CD4-positive, alpha-beta T cell treated with Interleukin-6 for 4 hours (primary cell): ENCODE data around the gene FAM32A.

Experiments
- DNase-seq: peaks from one replicate; pipeline ENCODE4 v3.0.0-alpha.2; 2020; ENCODE audit warnings: mixed read lengths

Gene FAM32A

GRCh38 chr19:16185123-16185767 is at the start of gene FAM32A:
FAM32A (plus strand) TSS chr19:16185410; CDS start chr19:16185443, 33 bp downstream.
- DNase-seq: peak; percentile 99

- no peak for DNase-seq
These were observed 49.6 kb upstream of the FAM32A start for GRCh38 chr19:16135430-16136127.

GRCh38 chr19:16136185-16136999 is 48.8 kb upstream of the FAM32A start:
- DNase-seq: no peak

GRCh38 chr19:16139752-16140151 is 45.5 kb upstream of the FAM32A start:
- DNase-seq: no peak

- no peak for DNase-seq
These were observed 44.2 kb upstream of the FAM32A start for GRCh38 chr19:16141043-16141442.

GRCh38 chr19:16142032-16142580 is 43.1 kb upstream of the FAM32A start:
- DNase-seq: no peak

GRCh38 chr19:16143399-16144215 is 41.6 kb upstream of the FAM32A start, which contains the start of gene HSH2D:
HSH2D (plus strand) TSS chr19:16143685; CDS start chr19:16148751, 5,066 bp downstream.
- DNase-seq: peak; percentile 91

GRCh38 chr19:16144216-16144581 is 41.0 kb upstream of the FAM32A start:
- no peak for DNase-seq

GRCh38 chr19:16146112-16146511 is 39.1 kb upstream of the FAM32A start:
- DNase-seq: no peak

GRCh38 chr19:16148443-16149229 is 36.6 kb upstream of the FAM32A start:
- no peak for DNase-seq

GRCh38 chr19:16153582-16154336 is 31.5 kb upstream of the FAM32A start:
- DNase-seq: no peak

- DNase-seq: no peak
These were observed 30.7 kb upstream of the FAM32A start for GRCh38 chr19:16154557-16154956.

- no peak for DNase-seq
These were observed 30.1 kb upstream of the FAM32A start for GRCh38 chr19:16155128-16155527.

GRCh38 chr19:16156904-16157303 is 28.3 kb upstream of the FAM32A start:
- no peak for DNase-seq

- no peak for DNase-seq
These were observed 27.6 kb upstream of the FAM32A start for GRCh38 chr19:16157601-16158000.

GRCh38 chr19:16159655-16160054 is 25.6 kb upstream of the FAM32A start:
- DNase-seq: no peak

GRCh38 chr19:16160445-16160942 is 24.7 kb upstream of the FAM32A start:
- no peak for DNase-seq

- DNase-seq: no peak
These were observed 24.2 kb upstream of the FAM32A start for GRCh38 chr19:16160943-16161560.

- DNase-seq: no peak
These were observed 23.4 kb upstream of the FAM32A start for GRCh38 chr19:16161840-16162239.
